Fibroblast of lung (primary cell): ENCODE measurements around the gene SULT1C4. TPM values are rescaled to one million over a fixed set of nuclear protein-coding genes. Genes with fewer than 3 reads are reported as not detected.
A peak's percentile ranks its signal among the peaks of the same experiment; 100 is the strongest.

ENCODE experiments used
- DNase-seq, 2 donors: peaks; one replicate each; pipeline versions ENCODE4 v3.0.0 to v3.0.0-alpha.2; 2010; ENCODE audit warnings: low read depth in 2 of 2
- H2AFZ ChIP-seq: 2 replicates; pipeline ENCODE4 v1.5.1; 2012; ENCODE audit warnings: low read length, control low read depth, inconsistent platforms
- H3K27ac ChIP-seq: 2 replicates; pipeline ENCODE4 v1.5.1; 2011; ENCODE audit warnings: low read length, control low read depth; ENCODE audit not compliant: insufficient read depth
- H3K27me3 ChIP-seq: 2 replicates; pipeline ENCODE4 v1.5.1; 2011; ENCODE audit warnings: mild to moderate bottlenecking, low read length; ENCODE audit not compliant: control insufficient read depth, insufficient read depth
- H3K36me3 ChIP-seq: 2 replicates; pipeline ENCODE4 v1.5.1; 2011; ENCODE audit warnings: low read length; ENCODE audit not compliant: control insufficient read depth, insufficient read depth
- H3K4me1 ChIP-seq: 2 replicates; pipeline ENCODE4 v1.5.1; 2011; ENCODE audit warnings: low read length; ENCODE audit not compliant: control insufficient read depth, insufficient read depth; ENCODE audit errors: extremely low read depth
- H3K4me2 ChIP-seq: 2 replicates; pipeline ENCODE4 v1.5.1; 2011; ENCODE audit warnings: low read length, control low read depth; ENCODE audit not compliant: insufficient read depth; ENCODE audit errors: extremely low read depth
- H3K4me3 ChIP-seq, 4 experiments: fragments of 200-600 bp in 1 of 4; sonication (generic) in 1 of 4; replicated peaks in 1 of 4; 2 replicates each; pipeline ENCODE4 v1.5.1; 2011 to 2016; ENCODE audit warnings: low read length in 4 of 4, low read depth in 3 of 4, mild to moderate bottlenecking in 3 of 4, control low read depth in 2 of 4, inconsistent platforms in 1 of 4, mixed read lengths in 1 of 4; ENCODE audit not compliant: insufficient read depth in 1 of 4; ENCODE audit errors: control extremely low read depth in 1 of 4
- H3K79me2 ChIP-seq: 2 replicates; pipeline ENCODE4 v1.5.1; 2012; ENCODE audit warnings: mild to moderate bottlenecking, low read length, inconsistent platforms; ENCODE audit not compliant: control insufficient read depth, insufficient read depth
- H3K9ac ChIP-seq: 2 replicates; pipeline ENCODE4 v1.5.1; 2011; ENCODE audit warnings: mild to moderate bottlenecking, low read length, control low read depth; ENCODE audit not compliant: insufficient read depth
- H3K9me3 ChIP-seq: 2 replicates; pipeline ENCODE4 v1.5.1; 2012; ENCODE audit warnings: low read depth, low read length; ENCODE audit not compliant: control insufficient read depth, insufficient read depth
- H4K20me1 ChIP-seq: 2 replicates; pipeline ENCODE4 v1.5.1; 2011; ENCODE audit warnings: low read length; ENCODE audit not compliant: control insufficient read depth, insufficient read depth; ENCODE audit errors: extremely low read depth
- EZH2 ChIP-seq: IDR thresholded peaks from 2 replicates; pipeline ENCODE4 v1.5.1; 2012; ENCODE audit warnings: low read length, control low read depth, mild to moderate bottlenecking; ENCODE audit errors: missing control alignments
- polyA plus RNA-seq, 2 donors: library from polyadenylated mRNA; depleted of rRNA in 1 of 2; stranded (reverse) in 1 of 2; unstranded in 1 of 2; fragments of >200 nt; gene quantifications; 2 replicates each; pipeline ENCODE4 v1.2.1, GENCODE V29; 2011 to 2012; ENCODE audit warnings: missing spikeins in 1 of 2
- total RNA-seq: library from RNA; depleted of rRNA; stranded (reverse); fragments of >200 nt; gene quantifications from 2 replicates; pipeline ENCODE4 v1.2.1, GENCODE V29; 2014
- TF ChIP-seq, protein P1 (sequence below), 2 donors: IDR thresholded peaks in 1 of 2; conservative IDR thresholded peaks in 1 of 2; 1 replicate in 1 of 2; 2 replicates in 1 of 2; pipeline ENCODE4 v1.5.1; 2011 to 2012; ENCODE audit warnings: low read length in 2 of 2, control low read depth in 1 of 2, inconsistent platforms in 1 of 2, low read depth in 1 of 2, mild to moderate bottlenecking in 1 of 2

The SULT1C4 gene
- total and polyA plus RNA-seq, 2 donors (not counting 1 experiment from before 2014, with no cell fraction given), result 0.14 to 0.50 TPM

DNA sequence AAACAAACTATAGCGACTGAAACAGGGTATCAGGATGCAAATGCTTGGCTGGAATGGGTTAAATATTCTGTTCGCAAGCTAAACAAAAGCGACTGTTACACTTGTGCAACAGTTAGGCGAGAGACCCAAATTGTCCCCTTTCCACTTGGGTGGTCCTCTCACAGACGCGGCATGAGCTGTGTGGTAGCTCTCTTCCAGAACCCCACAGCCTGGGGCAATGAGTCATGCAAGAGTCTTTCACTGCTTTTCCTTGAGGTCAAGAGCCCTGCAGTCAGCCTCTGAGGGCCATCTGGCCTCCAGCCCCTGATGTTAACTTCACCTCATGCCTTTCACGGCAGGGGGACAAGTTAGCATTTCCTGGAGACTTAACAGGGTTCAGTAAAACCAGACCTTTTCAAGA lies 25.7 kb downstream of the SULT1C4 start:
- peaks cover 2% of the 10 kb centered on the region for H3K9me3 ChIP-seq
- no peaks in the 10 kb centered on the region for H4K20me1 ChIP-seq
- H2AFZ ChIP-seq, result no peak overlapping the region
- no peak overlapping the region for H3K4me2 ChIP-seq
- DNase-seq, result peak; percentile 66 to 72
- no peaks in the 10 kb centered on the region for H3K27me3 ChIP-seq
- H3K36me3 ChIP-seq, result no peaks in the 10 kb centered on the region
- H3K27ac ChIP-seq, result no peak overlapping the region
- no peak overlapping the region for H3K4me3 ChIP-seq
- TF ChIP-seq, protein P1, sequence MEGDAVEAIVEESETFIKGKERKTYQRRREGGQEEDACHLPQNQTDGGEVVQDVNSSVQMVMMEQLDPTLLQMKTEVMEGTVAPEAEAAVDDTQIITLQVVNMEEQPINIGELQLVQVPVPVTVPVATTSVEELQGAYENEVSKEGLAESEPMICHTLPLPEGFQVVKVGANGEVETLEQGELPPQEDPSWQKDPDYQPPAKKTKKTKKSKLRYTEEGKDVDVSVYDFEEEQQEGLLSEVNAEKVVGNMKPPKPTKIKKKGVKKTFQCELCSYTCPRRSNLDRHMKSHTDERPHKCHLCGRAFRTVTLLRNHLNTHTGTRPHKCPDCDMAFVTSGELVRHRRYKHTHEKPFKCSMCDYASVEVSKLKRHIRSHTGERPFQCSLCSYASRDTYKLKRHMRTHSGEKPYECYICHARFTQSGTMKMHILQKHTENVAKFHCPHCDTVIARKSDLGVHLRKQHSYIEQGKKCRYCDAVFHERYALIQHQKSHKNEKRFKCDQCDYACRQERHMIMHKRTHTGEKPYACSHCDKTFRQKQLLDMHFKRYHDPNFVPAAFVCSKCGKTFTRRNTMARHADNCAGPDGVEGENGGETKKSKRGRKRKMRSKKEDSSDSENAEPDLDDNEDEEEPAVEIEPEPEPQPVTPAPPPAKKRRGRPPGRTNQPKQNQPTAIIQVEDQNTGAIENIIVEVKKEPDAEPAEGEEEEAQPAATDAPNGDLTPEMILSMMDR (conservative IDR thresholded peaks at IDR 0.05 in 1 of 2, IDR thresholded peaks at IDR 0.05 in 1 of 2; ENCODE audit: low read depth in 1 of 2, low read length in 2 of 2), result no peak
- TF ChIP-seq EZH2, result no peak
- no peaks in the 10 kb centered on the region for H3K79me2 ChIP-seq
- no peak overlapping the region for H3K9ac ChIP-seq
- peaks cover 3% of the 10 kb centered on the region for H3K4me1 ChIP-seq

DNA sequence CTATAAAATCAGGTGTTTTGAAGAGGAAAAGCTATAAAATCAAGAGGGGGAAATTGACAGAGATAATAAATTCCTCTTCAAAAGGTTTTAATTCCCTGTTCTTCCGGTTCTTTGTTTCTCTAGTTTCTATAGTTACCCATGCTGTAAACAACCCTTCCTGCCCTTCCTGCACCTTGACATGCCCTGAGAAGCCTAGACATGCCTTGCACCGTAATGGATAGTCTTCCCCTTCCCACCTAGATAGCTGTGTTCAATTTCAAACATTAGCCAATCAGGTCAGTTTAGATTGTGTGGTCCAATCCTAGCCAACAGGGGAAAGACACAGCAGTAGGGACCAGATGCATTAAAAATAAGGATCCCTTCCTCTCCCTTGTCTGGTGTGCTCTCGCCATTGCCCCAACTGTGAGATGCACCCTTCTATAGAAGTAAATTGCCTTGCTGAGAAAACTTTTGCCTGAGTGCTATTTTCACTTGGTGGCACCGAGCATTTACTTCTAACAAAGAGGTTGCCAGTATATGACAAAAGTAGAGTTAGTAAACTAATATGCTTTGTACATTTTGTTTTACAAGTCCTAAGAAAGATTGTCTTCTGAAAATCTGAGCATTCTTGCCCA lies 27.1 kb downstream of the SULT1C4 start:
- H3K27me3 ChIP-seq, result no peaks in the 10 kb centered on the region
- no peak for TF ChIP-seq EZH2
- TF ChIP-seq, protein P1 (conservative IDR thresholded peaks at IDR 0.05 in 1 of 2, IDR thresholded peaks at IDR 0.05 in 1 of 2; ENCODE audit: low read depth in 1 of 2, low read length in 2 of 2), result no peak
- no peak overlapping the region for H3K9ac ChIP-seq
- no peak overlapping the region for H2AFZ ChIP-seq
- H4K20me1 ChIP-seq, result no peaks in the 10 kb centered on the region
- H3K36me3 ChIP-seq, result no peaks in the 10 kb centered on the region
- peaks cover 3% of the 10 kb centered on the region for H3K4me1 ChIP-seq
- no peak for DNase-seq
- H3K4me3 ChIP-seq, result no peak overlapping the region
- no peak overlapping the region for H3K27ac ChIP-seq
- no peaks in the 10 kb centered on the region for H3K79me2 ChIP-seq
- H3K9me3 ChIP-seq, result no peaks in the 10 kb centered on the region
- no peak overlapping the region for H3K4me2 ChIP-seq

DNA sequence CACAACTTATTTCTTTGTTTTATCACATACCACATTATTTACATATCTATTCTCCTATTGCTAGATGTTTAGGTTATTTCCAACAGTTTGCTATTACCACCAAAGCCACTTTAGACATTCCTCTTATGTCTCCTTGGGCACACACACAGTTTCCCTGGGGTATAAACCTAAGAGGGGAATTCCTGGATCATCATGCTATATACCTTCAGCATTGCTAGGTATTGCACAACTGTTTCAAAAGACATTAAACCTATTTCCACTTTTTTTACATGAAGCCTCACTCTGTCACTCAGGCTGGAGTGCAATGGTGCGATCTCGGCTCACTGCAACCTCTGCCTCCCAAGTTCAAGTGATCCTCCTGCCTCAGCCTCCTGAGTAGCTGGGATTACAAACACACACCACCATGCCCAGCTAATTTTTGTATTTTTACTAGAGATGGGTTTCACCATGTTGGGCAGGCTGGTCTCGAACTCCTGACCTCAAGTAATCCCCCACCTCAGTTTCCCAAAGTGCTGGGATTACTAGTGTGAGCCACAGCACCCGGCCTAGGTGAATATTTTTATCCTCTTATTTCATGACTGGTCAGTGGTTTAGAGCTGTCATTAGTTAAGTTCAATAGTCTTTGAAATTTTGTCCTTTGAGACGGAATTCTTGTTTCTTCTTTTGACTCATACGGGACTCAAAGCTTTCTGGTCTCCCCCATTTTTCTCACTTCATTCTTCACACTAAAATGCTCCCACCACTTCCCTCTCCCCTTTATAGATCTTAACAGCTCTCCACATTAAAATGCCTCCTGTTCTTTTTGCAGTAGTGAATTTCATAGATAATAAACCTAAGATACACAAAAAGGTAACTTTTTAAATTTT lies 30.3 kb downstream of the SULT1C4 start:
- Histone ChIP-seq H3K9me3 (no peaks in the 10 kb centered on the region), H2AFZ (no peak overlapping the region), H3K9ac (no peak overlapping the region), H3K27me3 (no peaks in the 10 kb centered on the region), H3K4me3 (no peak overlapping the region), H3K4me1 (peaks cover 3% of the 10 kb centered on the region), H3K4me2 (no peak overlapping the region), H3K36me3 (no peaks in the 10 kb centered on the region), H3K79me2 (no peaks in the 10 kb centered on the region), H3K27ac (no peak overlapping the region), H4K20me1 (no peaks in the 10 kb centered on the region)
- TF ChIP-seq EZH2, result no peak
- TF ChIP-seq, protein P1 (conservative IDR thresholded peaks at IDR 0.05 in 1 of 2, IDR thresholded peaks at IDR 0.05 in 1 of 2; ENCODE audit: low read depth in 1 of 2, low read length in 2 of 2), result no peak
- no peak for DNase-seq
